Hematopoietic multipotent progenitor cell treated with erythropoietin and hydrocortisone succinate and interleukin-3 and kit ligand, for 6 days (in vitro differentiated cells): Measurements from ENCODE around the gene COX7A2.
A peak's percentile ranks its signal among the peaks of the same experiment; 100 is the strongest.

Experiments used
- DNase-seq: peaks from one replicate; pipeline ENCODE4 v3.0.0-alpha.2; 2015

The COX7A2 gene

GRCh38 chr6:75268121-75268987 is 24.8 kb upstream of the COX7A2 start:
- DNase-seq = no peak

- no peak for DNase-seq
Measured at GRCh38 chr6:75267461-75267860, 23.9 kb upstream of the COX7A2 start.

GRCh38 chr6:75266716-75267291 is 23.2 kb upstream of the COX7A2 start:
- peak; percentile 79 for DNase-seq

- no peak for DNase-seq
Measured at GRCh38 chr6:75263401-75263750, 19.8 kb upstream of the COX7A2 start.

GRCh38 chr6:75262716-75263400 is 19.3 kb upstream of the COX7A2 start:
- no peak for DNase-seq

- DNase-seq = no peak
Measured at GRCh38 chr6:75261299-75261698, 17.7 kb upstream of the COX7A2 start.

GRCh38 chr6:75257343-75258087 is 13.9 kb upstream of the COX7A2 start:
- no peak for DNase-seq

- DNase-seq = no peak
Measured at GRCh38 chr6:75250552-75250951, 7.0 kb upstream of the COX7A2 start.

- DNase-seq = no peak
Measured at GRCh38 chr6:75249837-75250236, 6.2 kb upstream of the COX7A2 start.

GRCh38 chr6:75246386-75246785 is 2.8 kb upstream of the COX7A2 start:
- no peak for DNase-seq

- peak; percentile 33 for DNase-seq
Measured at GRCh38 chr6:75244063-75244584, 523 bp upstream of the COX7A2 start.

- DNase-seq = no peak
Measured at GRCh38 chr6:75236630-75237029, 7.0 kb downstream of the COX7A2 start.

- DNase-seq = no peak
Measured at GRCh38 chr6:75235271-75235670, 8.3 kb downstream of the COX7A2 start.

GRCh38 chr6:75234126-75234865 is 9.3 kb downstream of the COX7A2 start:
- DNase-seq = no peak

GRCh38 chr6:75233092-75233615 is 10.4 kb downstream of the COX7A2 start:
- no peak for DNase-seq

- peak; percentile 38 for DNase-seq
Measured at GRCh38 chr6:75230484-75231325, 12.9 kb downstream of the COX7A2 start.

GRCh38 chr6:75224303-75224926 is 19.2 kb downstream of the COX7A2 start:
- no peak for DNase-seq

- DNase-seq = no peak
Measured at GRCh38 chr6:75223428-75223827, 20.2 kb downstream of the COX7A2 start.

GRCh38 chr6:75222261-75222660 is 21.3 kb downstream of the COX7A2 start:
- no peak for DNase-seq

- no peak for DNase-seq
Measured at GRCh38 chr6:75221116-75221515, 22.5 kb downstream of the COX7A2 start.

- DNase-seq = no peak
Measured at GRCh38 chr6:75220357-75220756, 23.2 kb downstream of the COX7A2 start.
